Activated naive CD4-positive, alpha-beta T cell treated with Interleukin-2 at 50 U/mL for 16 hours (primary cell): ENCODE measurements around the gene HOOK1.

Experiments
- DNase-seq: peaks from one replicate; pipeline ENCODE4 v3.0.0-alpha.2; 2020

Gene HOOK1

DNA sequence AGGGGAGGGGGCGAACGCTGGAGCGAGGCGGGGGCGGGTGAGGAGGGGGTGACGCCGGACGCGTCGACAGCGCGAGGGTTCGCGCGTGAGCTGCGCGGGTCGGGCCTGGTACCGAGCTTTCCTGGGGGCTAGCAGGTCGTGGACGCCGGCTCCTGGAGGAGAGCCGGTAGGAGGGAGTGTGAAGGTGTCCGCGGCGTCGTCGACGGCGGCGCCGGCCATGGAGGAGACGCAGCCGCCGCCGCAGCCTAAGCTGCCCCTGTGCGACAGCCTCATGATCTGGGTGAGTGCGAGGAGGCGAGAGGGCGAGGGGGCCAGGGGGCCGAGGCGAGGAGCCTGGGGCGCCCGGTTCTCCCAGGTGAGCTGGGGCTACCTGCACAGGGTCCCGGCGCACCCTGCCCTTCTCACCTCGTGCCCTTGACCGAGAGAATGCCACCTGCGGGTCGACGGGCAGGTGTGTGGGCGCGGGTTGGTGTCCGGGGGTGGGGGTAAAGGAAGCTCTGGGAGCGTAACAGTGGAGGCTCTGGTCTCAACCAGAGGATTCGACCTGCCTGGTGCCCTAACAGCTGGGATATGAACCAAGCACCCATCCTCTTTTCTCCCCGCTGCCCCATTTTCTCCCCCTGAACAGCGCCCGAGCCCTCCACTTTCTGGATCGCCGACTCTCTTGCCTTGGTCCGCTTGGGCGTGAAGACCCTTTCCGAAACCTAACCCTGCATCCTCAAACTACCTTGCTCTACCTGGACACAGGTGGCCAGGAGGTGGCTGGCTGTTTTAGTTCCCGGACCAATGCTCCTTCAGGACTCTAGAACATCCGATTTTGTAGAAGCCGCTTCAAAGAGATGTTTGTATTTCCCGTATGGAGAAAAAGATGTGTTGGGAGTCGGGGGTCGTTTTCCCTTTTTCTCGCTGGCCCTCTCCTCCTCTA is at the start of gene HOOK1:
Gene HOOK1, plus strand, starts transcription at position 49 of the 925 bp plus-strand sequence. Its CDS starts 169 bp downstream, at position 218.
- no peak for DNase-seq

DNA sequence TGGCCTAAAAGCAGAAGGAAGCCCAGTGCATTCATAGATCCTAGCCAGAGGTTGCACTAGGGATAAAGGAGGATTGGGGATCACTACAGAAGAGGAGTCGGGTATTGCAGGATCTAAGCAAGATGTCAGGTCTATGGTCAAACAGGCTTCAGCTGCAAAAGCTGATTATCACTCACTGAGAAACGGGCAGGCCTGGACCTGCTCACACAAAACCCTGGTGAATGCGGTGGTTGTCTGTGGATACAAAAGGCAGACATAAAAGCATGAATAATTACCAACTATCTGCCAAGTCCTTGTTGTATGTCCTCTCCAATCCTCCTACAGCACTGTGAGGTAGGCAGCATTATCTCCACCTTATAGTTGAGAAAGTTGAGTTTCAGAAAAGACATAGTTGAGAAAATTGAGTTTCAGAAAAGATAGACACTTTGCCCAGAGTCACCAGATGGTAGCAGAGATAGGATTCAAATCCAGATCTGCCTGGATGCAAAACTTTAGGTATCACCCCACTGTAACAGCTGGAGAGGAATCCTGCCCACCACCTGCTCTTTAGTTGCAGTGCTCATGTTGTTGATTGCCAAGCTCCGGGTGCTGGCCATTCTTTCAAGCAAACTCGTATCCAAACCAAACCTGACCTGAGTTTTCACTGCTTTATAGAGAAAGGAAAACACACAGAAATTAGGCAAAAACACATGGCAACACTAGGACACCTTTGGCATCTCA is 49.6 kb upstream of the HOOK1 start:
- no peak for DNase-seq

DNA sequence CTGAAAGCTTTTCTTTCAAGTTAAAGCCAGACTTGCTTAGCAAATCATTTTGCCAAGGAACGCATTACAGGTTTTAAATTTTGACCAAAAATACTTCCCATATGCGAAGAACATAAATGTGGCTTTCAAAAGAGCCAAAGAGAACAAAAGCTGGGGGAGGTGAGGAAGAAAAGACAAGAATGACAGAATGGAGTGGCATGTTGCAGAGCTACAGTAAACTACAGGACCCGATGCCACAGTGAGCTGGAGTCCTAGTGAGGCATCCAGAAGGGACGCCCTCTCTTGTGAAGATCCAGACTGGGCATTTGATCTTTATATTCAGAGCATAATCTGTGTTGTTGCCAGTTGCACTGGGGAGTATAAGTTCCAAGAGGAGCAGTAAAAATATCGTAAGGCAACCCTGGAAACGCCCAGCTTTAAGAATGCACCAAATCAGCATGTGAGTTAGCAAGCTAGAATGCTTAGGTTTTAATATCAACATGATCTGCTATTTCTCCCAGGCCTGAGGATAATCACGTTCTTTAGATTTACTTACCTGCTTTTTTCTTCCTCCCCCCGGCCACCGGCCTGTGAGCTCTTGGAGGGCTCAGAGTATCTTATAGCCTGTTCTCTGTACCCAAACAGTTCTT is 48.4 kb upstream of the HOOK1 start:
- no peak for DNase-seq

DNA sequence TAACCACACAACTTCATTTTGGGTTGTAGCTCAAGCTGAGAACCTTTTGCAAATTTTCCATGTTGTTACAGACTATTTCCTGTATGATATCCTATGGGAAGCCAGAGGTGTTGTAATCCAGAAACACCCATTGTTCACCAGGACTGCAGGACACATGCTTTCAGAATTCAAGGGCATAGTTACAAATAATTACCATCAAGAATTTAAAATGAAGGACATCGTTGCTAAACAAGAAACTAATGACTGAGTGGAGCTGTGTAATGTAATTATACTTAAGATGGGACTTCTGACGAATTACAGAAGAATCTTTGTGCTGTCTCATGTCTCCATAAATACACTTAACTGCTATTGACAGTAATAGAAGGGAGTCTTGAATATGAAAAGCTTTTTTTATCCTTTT is 47.6 kb upstream of the HOOK1 start:
- DNase-seq, result no peak

DNA sequence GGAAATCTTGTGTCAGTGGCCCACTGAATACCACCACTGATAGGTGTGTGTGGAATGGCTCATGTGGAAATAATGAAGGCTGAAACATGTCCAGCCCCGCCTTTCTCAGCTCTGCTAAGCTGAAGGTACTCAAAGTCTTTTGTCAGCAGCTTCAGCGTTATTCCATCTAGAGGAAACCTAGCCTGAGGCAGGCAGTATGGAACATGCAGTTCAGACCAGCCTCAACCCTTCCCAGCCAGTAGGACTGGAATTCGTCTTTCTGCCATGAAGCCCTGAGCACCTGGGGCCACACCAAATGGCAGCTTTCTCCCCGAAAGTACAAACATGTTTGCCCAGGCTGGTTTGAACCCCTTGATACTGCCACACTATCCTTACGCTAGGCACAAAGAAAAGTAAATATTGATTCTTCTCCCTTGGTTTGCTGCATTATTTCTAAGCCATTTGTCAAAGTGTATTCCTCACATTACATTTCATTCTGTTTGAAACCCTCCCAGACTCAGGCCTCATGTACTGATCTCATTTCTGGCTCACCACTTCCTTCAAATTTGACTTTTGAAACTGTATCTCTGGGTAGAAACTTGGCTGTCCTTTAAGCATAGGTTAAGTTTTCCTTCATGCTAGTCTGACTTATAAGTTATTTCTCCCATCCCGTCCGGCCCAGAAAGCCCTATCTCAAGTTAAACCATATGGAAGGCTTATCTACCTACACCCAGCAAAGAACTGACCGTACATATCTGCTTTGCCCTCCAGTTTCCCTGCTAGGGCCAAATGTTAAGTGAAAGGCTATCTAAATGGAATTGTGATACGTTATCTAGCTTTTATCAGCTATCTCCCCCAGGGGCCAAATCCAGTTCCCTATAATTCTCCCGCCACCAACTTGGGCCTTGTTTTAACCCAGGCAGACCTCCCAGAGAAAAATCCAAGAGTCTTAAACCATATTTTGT is 45.7 kb upstream of the HOOK1 start:
- DNase-seq, result no peak

DNA sequence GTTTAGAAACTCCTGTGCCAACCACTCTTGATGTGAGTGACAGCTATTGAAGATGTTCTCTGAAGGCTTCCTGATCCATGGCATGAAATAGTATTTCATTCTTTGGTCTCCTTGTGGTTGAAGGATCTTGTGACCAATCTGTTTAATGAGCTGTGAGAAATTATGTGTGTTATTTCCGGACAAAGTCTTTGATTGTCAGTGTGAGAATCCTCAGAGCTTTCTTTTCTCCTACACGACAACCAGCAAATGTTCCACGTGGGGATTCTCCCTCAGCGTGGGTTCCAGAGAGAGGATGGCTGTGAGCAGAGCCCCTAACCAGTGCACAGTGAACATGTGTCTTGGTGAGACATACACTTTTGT is 45.0 kb upstream of the HOOK1 start:
- no peak for DNase-seq

DNA sequence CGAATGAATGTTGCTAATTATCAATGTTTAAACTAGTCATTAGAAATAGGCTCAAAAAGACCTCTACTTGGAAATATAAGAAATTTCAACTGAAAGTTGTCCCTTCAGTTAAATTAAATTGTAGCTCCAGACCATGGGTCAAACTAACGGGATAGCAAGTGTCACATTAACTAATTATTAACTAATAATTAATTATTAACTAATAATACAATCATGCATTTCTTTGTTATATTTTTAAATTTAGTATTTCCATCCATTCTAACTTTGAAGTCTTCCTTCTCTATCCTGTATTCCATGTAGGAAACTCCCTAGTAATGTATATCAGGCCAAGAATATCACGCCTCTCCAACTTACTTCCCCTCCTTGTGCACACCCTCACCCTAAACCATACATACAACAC is 43.4 kb upstream of the HOOK1 start:
- no peak for DNase-seq

DNA sequence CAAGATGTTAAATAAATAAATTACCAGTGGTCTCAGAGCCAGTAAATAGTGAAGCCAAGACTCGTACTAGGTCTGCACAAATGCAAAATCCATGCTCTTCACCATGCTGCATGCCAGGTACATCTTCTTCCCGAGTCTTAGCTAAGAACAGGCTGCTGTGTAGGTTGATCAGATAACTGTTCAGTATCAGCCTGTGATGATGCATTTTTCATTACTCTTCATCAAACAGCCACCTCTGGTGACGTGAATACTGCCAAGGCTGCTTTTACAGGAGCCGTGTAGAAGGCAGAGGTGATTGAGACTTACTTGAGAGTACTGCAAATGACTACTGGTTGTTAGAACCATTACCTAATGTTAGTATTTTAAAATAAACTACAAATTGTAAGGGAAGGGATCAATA is 39.3 kb upstream of the HOOK1 start:
- no peak for DNase-seq

DNA sequence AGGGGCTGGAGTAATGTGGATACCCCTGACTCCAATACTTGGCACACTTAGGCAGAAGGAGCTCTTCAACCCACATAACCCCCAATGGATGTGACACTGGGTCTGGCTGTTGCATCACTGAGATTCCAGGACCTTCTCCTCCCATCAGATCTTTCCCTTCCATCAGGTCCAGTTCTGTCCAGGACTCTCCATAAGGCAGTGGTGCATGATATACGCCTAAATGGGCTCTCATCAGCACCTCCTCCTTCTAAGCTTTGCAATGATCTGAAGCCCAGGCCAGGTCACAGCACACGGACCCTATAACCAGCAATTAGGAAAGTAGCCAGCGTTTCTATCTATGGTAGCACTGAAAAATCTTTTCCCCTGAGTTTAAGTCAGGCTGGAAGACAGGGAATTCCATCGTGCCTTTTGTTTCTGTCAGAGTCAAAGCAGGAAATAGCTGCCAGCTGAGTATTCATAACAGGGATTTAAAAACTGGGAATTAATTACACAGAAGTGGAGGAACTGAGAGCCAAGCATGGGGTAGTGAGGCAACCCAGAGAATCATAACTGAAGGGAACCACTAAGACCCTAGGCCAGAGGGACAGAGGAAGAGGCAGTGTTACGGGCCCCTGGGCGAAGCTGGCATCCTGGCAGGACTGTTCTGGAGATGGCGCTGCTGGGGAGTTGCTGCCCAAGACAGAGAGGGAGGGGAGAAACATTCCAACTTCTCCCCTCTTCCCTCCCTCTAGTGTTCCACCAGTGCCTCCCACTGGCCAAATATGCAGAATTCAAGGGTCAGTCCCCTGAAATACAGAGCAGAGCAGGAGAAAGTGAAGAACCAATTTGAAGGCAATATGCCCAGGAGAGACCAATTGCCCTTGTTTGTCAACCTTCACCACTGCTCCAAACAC is 37.5 kb upstream of the HOOK1 start:
- DNase-seq, result no peak

DNA sequence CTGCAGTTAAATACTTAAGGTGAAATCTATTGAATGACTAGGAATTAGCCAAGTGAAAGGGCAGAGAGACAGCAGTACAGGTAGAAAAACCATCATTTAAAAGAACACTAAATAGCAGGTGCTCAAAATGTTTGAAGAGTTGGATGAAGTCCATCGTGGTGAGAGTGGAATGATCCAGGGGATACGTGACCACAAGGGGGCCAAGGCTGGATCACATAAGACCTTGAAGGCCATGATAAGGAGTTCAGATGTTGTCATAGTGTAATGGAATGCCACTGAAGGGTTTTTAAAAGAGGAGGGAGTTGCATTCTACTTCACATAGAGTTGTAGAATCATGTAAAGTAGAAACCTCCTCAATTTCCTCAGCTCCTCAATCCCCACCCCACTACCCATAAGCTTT is 34.8 kb upstream of the HOOK1 start:
- DNase-seq, result no peak

DNA sequence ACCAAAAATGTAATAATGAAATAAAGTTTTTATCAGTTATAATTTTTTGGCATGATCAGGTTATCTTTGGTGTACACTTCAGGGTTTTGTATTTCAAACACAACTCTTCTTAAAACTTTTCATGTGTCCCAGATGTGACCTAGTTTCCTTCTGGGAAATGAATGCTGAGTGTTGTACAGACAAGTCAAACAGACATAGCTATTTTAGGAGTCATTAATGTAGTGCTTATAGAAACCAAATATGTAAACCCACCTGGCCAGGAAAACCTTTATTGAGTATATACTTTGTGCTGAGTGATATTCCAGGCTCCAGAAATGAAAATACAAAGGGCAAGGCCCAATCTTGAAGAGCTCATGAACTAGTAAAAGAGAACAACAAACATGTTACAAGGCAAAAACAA is 25.9 kb upstream of the HOOK1 start:
- no peak for DNase-seq

DNA sequence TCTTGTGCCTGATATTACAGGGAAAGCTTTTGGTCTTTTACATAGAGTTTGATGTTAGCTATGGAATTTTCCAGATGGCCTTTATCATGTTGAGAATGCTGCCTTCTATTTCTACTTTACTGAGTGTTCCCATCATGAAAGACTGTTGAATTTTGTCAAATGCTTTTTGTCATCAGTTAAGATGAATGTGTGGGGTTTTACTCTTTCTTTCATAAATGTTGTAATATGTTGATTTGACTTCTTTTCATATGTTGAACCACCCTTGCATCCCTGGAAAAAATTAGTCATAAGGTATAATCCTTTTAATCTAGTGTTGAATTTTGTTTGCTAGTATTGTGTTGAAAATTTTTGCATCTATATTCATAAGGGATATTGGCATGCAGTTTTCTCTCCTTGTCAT is 16.1 kb upstream of the HOOK1 start:
- no peak for DNase-seq

DNA sequence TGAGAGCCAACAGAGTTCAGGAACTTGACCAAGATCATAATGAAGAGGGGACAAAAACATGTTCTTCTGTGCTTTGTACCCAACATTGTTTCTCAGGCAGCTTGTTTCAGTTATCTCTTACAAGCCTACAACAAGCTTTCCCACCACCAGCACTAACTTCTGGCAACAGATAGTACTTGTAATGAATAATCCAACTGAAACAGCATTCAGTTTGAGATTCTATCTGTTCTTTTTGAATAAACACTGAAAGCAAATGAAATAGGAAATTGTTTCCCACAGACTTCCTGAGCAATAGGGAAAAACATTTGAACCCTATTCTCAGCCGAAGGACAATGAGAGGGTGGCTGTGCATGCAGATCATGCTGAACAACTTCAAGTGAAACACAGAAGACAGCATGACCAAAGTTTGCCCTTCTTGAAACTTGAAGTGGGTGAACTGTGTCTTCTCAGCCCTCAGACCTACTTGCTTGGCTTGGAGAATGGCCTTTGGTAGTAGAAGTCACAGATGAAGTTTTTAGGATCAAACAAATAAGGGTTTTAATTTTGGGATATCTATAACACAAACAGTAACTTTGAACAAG is 11.2 kb upstream of the HOOK1 start:
- no peak for DNase-seq

DNA sequence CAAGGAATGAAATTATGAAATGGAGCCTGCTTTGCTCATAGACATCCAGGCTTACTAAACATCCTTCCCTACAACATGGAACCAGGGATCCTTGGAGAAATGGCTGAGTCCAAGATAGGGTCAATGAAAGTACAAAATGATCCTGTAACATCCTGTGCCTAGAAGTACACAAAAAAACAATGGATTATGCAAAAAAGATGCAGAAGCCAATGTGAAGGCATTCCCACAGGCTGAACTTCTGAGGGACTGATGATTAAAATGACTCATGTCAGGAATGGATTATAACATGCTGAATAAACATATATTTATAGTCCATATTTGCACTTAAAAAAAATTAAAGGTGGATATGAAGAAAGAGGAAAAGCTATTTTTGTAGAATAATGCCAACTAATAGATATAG is 10.4 kb upstream of the HOOK1 start:
- no peak for DNase-seq

DNA sequence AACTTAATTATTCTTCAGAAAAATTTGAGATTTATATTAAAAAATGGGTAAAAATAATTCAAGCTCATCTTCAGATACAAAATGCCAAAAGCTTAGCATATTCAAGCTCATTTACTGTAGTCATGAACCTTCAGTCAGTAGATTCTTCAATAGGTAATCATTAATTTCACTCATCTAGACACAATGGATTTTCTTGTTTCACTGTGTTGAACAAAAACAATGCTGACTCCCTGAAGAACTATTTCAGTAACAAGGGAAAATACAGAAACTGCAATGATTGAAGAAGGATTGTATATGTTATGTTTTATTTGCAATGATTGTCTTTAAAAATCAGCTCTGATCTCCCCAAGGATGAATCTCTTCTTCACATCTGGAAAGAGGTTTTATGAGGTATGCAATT is 9.2 kb upstream of the HOOK1 start:
- no peak for DNase-seq

DNA sequence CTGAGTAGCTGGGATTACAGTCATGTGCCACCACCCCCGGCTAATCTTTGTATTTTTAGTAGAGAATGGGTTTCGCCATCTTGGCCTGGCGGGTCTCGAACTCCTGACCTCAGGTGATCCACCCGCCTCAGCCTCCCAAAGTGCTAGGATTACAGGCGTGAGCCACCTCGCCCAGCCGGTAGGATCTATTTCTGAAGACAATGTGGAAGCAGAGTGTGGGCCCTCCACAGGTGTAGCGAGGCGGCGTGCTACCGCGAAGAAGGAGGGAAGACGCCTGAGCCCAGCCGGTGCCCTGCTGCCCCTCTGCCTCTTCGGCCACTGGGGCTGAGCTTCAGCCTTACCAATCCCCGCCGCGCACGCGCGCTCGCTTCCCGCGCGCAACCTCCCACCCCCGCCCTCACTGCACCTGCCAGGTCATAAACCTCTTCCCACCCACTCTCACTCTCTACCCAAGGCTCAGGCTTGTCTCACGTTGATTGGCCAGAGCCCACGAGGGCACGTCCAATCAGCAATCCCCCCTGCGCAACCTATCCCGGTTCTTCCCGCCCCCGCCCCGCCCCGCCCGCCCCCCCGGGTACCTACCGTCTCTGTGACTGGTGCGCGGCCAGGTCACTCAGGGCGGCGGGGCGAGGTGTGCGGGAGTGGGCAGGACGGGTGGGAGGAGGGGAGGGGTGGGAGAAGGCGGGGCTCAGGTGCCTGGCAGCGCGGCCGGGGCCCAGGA is 409 bp upstream of the HOOK1 start:
- peak; percentile 81 for DNase-seq

DNA sequence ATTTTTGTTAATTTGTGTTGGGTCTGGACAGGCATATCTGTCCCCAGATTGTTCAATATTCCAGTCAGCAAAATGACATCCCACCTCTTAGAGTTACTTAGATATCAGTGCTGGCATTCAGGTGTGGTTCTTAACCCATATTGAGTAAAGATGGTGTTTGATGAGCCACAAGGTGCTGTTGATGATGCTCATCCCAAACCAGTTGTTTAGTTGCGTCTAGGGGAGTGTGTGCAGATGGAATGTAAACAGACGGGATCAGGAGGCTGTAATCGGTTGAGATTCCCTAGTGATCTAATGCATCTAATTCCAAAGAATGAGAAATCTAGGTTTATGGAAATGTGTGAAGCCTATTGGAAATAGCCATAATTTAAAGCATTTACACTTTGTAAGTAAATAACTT is 1.1 kb downstream of the HOOK1 start:
- DNase-seq, result no peak

DNA sequence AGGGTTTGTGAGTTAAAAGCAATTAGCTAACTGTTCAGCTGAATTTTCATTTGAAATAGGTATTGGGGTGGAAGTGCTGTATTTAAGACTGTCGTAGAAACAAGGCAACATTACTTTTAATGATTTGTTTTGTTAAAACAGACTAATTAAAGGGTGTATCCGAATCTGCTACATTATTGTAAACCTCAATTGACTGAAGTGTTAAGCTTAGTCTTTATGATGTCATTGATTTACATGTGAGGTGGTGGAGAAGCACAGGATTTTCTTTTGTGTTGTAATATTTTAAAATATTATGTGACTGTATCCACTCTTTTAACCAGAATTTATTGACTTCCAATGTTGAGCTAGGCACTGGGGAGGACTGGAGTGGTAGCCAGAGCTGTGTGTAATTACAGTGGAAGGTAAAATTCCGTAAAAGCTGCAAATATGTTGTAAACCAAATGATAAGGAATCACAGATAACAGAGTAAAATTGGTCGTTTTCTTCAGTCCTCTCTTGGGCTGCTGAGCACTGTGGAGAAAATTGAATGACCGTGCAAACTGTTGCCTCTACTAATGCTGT is 1.6 kb downstream of the HOOK1 start:
- no peak for DNase-seq

DNA sequence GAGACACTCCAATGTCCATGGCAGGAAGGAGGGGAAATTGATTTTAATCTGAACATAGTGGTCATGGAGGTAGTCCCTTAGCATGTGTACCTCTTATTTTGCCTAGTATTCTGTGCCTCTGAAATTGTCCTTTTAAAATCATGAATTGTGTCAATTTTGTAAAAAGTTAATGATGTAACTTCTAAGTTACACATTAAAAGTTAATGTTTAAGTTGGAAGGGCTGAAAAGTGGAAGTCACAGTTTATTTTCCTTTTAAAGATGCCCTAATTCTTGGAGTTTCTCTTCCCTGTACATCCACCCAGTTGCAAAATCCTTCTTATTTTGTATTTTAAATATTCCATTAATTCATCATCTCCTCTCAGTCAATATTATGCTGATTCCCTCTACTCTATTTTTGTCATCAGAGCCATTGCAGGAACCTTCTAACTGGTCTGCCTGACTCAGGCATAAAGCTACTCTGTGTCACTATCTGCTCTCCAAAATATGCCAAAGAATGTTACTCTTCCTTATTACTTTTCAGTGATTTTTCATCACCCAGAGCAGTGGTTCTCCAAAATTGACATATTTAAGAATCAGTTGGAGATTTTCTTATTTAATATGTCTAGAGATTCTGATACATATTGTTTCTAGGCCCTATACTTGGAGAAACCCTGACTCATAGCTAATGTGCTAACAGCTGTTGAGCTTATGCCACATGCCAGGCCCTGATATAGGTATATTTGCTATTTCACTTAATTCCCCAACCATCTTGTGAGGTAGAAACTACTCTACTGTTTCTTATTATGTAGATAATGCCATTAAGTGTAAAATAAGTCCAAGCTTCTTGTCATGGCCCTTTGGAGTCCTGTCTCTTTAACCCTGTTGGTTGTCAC is 5.1 kb downstream of the HOOK1 start:
- no peak for DNase-seq
